HEK293 (cell line): Measurements from ENCODE around the gene SPNS2.

Experiments used
- CTCF ChIP-seq: fragments of 450-650 bp; formaldehyde crosslinking; IDR thresholded peaks from 2 replicates; pipeline ENCODE4 v1.5.1; 2016; ENCODE audit warnings: missing biosample characterization, missing genetic modification characterization
- SP2 ChIP-seq: fragments of 450-650 bp; formaldehyde crosslinking; IDR thresholded peaks from 2 replicates; pipeline ENCODE4 v1.5.1; 2016; ENCODE audit warnings: missing biosample characterization, missing genetic modification characterization
- ZFP37 ChIP-seq: fragments of 450-650 bp; formaldehyde crosslinking; IDR thresholded peaks from 2 replicates; pipeline ENCODE4 v1.5.1; 2016; ENCODE audit warnings: missing biosample characterization, missing genetic modification characterization
- ZNF133 ChIP-seq: fragments of 450-650 bp; formaldehyde crosslinking; IDR thresholded peaks from 2 replicates; pipeline ENCODE4 v1.5.1; 2016; ENCODE audit warnings: missing biosample characterization, missing genetic modification characterization
- ZNF23 ChIP-seq: fragments of 450-650 bp; formaldehyde crosslinking; IDR thresholded peaks from 2 replicates; pipeline ENCODE4 v1.5.1; 2016; ENCODE audit warnings: missing biosample characterization, missing genetic modification characterization, borderline replicate concordance
- ZNF548 ChIP-seq: fragments of 450-650 bp; formaldehyde crosslinking; IDR thresholded peaks from 2 replicates; pipeline ENCODE4 v1.5.1; 2016; ENCODE audit warnings: missing biosample characterization, missing genetic modification characterization
- ZNF558 ChIP-seq: fragments of 450-650 bp; formaldehyde crosslinking; IDR thresholded peaks from 2 replicates; pipeline ENCODE4 v1.5.1; 2016; ENCODE audit warnings: missing biosample characterization, missing genetic modification characterization
- ZNF624 ChIP-seq: fragments of 450-650 bp; formaldehyde crosslinking; IDR thresholded peaks from 2 replicates; pipeline ENCODE4 v1.5.1; 2017; ENCODE audit warnings: missing biosample characterization, missing genetic modification characterization
- ZNF639 ChIP-seq: fragments of 450-650 bp; formaldehyde crosslinking; IDR thresholded peaks from 2 replicates; pipeline ENCODE4 v1.5.1; 2016; ENCODE audit warnings: missing biosample characterization, missing genetic modification characterization
- ZNF76 ChIP-seq: fragments of 450-650 bp; formaldehyde crosslinking; IDR thresholded peaks from 2 replicates; pipeline ENCODE4; 2016; ENCODE audit warnings: low read depth, missing biosample characterization, missing genetic modification characterization, borderline replicate concordance
- TF ChIP-seq, protein P1 (sequence below): IDR thresholded peaks from 2 replicates; pipeline ENCODE4 v1.6.1; 2011; ENCODE audit warnings: mild to moderate bottlenecking, low read depth, low read length, borderline replicate concordance
- TF ChIP-seq, protein P2 (sequence below): fragments of 450-650 bp; formaldehyde crosslinking; IDR thresholded peaks from 2 replicates; pipeline ENCODE4 v1.5.1; 2017; ENCODE audit warnings: missing biosample characterization, missing genetic modification characterization
- TF ChIP-seq, protein P3 (sequence below): sonication (generic); formaldehyde crosslinking; IDR thresholded peaks from 2 replicates; pipeline ENCODE4 v1.8.1; 2022; ENCODE audit warnings: mild to moderate bottlenecking, moderate library complexity, missing genetic modification reagents

DNA sequence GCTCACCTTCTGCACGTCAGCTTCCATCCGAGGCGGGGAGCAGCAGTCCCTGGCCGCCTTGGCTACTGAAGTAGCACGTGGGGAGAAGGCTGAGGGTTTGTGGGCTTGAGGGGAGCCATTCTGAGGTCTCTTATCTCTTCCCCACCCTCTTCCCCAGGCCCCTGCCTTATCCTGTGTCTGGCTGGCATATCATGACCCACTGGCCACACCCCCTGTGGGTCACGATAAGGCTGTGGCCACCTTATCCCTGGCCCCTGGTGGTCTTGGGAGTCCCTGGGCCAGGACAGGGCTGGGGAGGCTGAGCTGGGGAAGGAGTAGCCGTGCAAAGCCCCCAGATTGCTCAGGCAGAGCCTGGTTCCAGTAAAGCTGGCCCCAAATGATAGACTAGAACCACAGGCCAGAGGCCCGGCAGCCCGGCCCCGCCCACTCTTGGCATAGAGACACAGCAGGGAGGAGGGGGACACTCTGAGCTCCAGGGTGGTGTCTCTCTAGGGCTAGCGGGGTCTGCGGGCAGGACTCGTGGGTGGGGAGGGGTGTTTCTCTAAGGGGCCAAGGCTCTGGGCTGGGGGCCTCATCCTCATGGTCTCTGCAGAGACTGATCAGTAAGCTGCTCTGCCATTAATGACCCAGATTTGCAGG is 7.6 kb downstream of the SPNS2 start:
- TF ChIP-seq ZNF133 (tag by site-specific recombination) (no peak), CTCF (tag by site-specific recombination) (no peak), ZNF23 (no peak), ZNF76 (tag by site-specific recombination) (no peak), ZNF558 (tag by site-specific recombination) (no peak), SP2 (tag by site-specific recombination) (no peak), ZNF639 (tag by site-specific recombination) (no peak), ZNF624 (tag by site-specific recombination) (no peak), ZFP37 (no peak), ZNF548 (tag by site-specific recombination) (no peak)
- TF ChIP-seq, protein P1, sequence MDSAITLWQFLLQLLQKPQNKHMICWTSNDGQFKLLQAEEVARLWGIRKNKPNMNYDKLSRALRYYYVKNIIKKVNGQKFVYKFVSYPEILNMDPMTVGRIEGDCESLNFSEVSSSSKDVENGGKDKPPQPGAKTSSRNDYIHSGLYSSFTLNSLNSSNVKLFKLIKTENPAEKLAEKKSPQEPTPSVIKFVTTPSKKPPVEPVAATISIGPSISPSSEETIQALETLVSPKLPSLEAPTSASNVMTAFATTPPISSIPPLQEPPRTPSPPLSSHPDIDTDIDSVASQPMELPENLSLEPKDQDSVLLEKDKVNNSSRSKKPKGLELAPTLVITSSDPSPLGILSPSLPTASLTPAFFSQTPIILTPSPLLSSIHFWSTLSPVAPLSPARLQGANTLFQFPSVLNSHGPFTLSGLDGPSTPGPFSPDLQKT = no peak
- TF ChIP-seq, protein P2, sequence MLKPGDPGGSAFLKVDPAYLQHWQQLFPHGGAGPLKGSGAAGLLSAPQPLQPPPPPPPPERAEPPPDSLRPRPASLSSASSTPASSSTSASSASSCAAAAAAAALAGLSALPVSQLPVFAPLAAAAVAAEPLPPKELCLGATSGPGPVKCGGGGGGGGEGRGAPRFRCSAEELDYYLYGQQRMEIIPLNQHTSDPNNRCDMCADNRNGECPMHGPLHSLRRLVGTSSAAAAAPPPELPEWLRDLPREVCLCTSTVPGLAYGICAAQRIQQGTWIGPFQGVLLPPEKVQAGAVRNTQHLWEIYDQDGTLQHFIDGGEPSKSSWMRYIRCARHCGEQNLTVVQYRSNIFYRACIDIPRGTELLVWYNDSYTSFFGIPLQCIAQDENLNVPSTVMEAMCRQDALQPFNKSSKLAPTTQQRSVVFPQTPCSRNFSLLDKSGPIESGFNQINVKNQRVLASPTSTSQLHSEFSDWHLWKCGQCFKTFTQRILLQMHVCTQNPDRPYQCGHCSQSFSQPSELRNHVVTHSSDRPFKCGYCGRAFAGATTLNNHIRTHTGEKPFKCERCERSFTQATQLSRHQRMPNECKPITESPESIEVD (tag by site-specific recombination) = no peak
- TF ChIP-seq, protein P3, sequence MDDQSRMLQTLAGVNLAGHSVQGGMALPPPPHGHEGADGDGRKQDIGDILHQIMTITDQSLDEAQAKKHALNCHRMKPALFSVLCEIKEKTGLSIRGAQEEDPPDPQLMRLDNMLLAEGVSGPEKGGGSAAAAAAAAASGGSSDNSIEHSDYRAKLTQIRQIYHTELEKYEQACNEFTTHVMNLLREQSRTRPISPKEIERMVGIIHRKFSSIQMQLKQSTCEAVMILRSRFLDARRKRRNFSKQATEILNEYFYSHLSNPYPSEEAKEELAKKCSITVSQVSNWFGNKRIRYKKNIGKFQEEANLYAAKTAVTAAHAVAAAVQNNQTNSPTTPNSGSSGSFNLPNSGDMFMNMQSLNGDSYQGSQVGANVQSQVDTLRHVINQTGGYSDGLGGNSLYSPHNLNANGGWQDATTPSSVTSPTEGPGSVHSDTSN (CRISPR knock-in tag) = no peak
